HPDE6-E6E7 (cell line): ENCODE measurements around the gene AGBL4.
"Not testable (repeated sequence)": the region's sequence is repeated elsewhere in the genome, so short reads cannot be mapped to it uniquely, and the experiment has no call there.

Experiments used
- DNase-seq: peaks from one replicate; pipeline ENCODE4 v3.0.0; 2011; ENCODE audit warnings: missing footprints; ENCODE audit errors: extremely low spot score

The AGBL4 gene

GRCh38 chr1:49435291-49435690 is 588.5 kb downstream of the AGBL4 start:
- no peak for DNase-seq

GRCh38 chr1:49424782-49425181 is 599.0 kb downstream of the AGBL4 start:
- DNase-seq = no peak

DNA sequence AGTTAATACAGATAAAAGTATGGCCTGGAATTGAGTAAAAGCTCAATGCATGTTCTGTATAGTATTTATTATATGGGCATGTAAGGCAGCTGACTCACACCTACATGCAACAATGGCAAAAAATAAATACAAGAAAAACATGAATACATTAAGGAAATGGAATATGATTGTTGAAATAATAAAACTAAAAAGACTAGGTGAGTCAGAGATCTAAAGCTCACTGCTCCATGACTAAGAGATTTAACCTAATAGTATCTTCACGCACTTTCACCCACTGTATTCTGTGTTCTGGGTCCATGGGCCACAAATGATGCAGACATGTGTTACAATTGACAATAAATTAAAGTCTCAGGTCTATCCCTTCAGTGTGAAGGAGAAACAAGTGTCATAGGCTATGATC is 607.0 kb downstream of the AGBL4 start:
- no peak for DNase-seq

DNA sequence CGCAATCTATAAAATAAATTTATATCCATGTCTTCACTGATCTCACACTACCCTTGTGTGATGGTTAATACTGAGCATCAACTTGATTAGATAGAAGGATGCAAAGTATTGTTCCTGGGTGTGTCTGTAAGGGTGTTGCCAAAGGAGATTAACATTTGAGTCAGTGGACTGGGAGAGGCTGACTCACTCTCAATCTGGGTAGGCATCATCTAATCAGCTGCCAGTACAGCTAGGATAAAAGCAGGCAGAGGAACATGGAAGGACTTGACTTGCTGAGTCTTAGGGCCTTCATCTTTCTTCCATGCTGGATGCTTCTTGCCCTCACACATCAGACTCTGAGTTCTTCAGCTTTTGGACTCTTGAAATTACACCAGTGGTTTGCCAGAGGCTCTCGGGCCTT is 615.4 kb downstream of the AGBL4 start:
- DNase-seq = no peak

- DNase-seq = no peak
These were observed 626.7 kb downstream of the AGBL4 start for GRCh38 chr1:49397086-49397485.

GRCh38 chr1:49394200-49394599 is 629.6 kb downstream of the AGBL4 start:
- no peak for DNase-seq

DNA sequence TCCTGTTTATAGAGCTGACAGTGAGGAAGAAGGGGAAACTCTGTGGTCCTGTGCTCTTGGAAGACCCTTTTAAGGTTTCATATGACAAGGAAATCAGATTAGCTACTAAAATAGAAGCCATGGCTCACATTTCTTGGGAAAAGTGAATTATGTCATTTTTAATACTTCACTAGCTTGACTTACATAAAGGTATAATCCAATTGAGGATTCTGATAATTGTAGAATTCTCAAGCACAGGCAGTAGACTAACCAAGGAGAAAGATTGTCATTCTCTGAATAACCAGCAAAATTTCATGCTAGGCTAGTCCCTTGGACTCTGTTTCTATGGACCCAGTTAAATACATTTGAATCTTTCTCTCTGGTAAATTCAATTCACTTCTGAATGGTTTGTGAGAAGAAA is 634.1 kb downstream of the AGBL4 start:
- DNase-seq = no peak

DNA sequence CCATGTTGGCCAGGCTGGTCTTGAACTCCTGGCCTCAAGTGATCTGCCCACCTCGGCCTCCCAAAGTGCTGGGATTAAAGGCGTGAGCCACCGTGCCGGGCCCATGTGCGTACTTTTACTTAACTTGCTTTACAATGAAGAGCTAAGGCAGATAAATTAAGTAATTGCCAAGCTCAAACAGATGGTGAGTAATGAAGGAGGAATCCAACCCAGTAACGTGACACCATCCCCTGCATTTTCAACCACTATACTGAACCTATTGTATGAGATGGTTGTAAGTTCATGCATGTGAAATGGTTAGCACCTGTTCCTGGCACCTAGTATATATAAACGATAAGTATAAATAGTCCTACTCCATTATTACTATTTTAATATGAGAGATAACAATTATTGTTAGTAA is 659.1 kb downstream of the AGBL4 start:
- no peak for DNase-seq

DNA sequence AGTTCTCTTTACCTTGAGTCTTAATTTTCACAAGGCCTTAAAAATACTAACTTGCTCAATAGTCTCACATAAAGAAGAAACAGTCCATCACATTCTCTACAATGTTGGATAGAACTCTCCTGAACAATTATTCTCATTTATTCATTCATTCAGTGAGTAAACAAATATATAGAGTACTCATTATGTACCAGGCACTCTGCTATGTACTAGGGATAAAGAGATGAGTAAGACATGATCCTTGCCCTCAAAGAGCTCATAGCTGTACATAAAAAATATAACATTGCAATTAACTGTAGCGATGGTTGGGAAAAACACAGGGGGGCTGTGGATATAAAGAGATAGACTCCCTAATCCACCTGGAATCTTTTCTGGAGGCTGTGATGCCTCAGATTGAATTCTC is 660.1 kb downstream of the AGBL4 start:
- no peak for DNase-seq

DNA sequence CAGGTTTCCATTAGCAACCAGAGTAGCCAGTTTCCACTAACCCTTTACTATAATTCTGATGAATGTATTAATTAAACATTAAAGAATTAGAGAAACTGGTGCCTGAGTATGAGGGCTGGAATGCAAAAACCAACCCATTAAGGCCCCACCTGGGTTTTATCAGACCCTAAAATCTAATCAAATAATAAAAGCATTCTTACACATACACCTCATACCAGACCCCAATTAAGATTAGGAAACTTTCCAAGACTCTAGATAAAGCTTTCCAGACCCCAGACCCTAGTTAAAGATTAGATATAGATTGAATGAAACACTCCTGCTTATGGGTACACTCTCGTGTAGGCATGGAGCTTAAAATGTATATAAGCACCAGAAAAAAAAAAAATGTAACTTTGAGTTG is 665.7 kb downstream of the AGBL4 start:
- no peak for DNase-seq

DNA sequence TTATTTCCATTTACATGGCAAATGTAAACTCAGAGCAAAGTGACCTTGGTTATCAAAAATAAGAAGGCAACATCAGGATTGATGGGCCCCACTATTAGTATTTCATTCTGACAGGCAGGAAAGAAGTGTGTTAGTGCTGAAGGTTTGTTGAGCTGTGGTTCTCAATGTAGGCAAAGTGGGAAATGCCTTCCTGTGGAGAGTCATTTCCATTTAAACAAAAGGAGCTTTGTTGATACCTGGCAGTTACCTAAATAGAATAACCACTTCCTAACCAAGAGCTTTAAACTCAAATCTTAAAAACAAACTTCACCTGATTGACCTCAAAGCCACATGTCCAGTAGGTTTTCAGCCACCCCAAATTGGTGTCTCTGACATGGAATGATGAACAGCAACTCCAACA is 667.2 kb downstream of the AGBL4 start:
- no peak for DNase-seq

- DNase-seq = no peak
These were observed 672.0 kb downstream of the AGBL4 start for GRCh38 chr1:49351768-49352167.

DNA sequence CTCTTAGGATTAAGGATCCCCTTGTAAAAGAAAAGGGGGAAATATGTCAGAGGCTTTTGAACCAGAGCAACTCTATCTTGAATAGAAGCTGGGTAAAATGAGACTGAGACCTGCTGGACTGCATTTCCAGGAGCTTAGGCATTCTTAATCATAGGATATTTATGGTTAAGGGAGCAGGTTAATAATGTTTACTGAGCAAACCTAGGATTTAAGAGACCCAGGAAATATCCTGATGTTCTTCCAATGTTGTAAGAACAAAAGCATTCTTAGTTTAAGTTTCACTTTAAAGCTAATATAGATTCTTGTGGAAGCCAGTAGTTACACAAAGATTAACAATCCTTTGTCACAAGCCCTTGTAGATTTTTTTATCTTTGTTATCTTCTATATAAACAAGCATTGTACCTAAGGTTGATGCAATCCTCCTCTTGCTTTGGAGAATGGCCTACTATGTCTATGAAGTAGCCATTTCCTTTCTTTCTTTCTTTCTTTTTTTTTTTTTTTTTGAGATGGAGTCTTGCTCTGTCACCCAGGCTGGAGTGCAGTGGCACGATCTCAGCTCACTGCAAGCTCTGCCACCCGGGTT is 676.9 kb downstream of the AGBL4 start:
- DNase-seq = no peak

GRCh38 chr1:49340576-49340975 is 683.2 kb downstream of the AGBL4 start:
- DNase-seq = no peak

DNA sequence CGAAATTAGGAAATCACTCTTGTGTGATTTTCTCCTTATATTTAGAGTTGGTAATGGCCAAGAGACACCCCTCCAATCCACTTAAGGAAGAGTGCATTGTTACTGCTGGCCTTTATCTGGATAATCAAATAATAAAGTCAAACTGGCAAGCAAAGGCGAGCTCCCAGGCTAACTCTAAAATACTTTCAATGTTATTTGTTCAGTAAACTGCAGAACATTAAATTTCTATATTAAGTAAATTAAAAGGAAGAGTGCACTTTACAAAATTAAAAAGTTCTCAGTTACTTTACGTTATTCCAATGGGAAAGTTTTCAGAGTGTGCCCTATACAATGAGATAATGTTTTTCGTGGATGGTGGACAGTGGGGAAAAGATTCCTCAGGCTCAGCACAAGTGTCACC is 684.7 kb downstream of the AGBL4 start:
- DNase-seq = no peak

DNA sequence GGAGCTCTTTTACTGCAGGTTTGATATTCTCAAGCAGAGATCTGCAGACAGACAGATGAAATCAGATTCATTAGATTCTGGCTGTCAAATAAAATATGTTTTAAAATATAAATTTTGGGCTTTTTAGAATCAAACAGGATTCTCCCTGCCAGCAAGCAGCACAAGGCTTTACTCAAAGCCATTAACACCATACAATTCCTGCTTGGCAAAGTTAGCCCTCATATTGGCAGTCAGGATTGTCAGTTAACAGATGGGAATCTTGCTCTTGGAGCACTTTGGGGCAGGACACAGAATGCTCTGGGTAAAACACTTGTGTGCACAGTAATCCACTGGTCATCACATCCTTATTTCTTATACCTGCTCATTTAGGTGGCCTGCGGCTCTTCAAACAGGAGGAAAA is 686.5 kb downstream of the AGBL4 start:
- no peak for DNase-seq

DNA sequence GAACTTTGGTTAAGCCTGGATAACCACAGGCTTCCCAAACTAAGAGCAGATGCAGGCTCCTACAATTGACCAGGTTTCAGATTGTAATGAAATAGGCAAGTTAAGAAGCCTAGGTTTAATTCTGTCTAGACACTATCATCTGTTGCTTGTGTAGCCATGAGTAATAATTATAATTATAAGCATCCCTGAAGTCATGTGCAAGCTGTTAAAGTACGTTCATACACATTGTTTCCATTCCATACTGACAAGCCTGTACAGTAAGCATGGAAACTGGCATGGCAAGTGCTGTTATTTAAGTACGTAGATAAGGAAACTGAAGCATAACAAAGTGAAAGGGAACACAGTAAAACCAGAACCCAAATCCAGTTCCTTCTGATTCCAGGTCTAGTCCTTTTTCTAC is 689.8 kb downstream of the AGBL4 start:
- DNase-seq = no peak

DNA sequence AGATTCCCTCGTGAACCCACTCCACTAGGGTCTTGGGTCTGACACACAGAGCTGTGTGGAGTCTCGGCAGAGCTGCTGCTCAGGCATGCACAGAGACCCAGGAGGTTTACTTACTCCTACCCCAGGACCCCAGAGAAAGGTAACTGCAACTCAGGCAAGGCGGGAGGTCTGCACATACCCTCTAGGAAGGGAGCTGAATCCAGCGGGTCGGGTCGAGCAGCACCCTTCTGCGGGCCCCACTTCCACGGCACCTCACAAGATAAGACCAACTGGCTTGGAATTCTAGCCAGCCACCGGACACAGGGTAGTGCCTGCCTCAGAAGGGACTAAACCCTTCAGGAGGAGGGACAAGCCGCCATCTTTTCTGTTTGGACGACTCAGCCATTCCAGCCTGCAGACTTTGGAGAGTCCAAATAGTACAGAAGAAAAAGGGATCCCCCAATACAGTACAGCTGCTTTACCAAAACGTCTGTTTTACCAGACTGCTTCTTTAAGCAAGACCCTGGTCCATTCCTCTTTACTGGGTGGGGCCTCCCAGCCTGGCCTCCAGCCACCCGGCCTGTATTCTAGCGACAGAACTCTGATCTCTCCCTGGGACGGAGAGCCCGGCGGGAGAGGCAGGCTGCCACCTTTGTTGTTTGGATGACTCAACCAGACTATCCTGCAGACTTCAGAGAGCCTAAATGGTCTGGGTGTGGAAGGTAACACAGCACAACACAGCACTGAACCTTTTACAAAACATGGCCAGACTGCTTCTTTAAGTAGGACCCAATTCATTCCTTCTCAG is 692.5 kb downstream of the AGBL4 start:
- no peak for DNase-seq

DNA sequence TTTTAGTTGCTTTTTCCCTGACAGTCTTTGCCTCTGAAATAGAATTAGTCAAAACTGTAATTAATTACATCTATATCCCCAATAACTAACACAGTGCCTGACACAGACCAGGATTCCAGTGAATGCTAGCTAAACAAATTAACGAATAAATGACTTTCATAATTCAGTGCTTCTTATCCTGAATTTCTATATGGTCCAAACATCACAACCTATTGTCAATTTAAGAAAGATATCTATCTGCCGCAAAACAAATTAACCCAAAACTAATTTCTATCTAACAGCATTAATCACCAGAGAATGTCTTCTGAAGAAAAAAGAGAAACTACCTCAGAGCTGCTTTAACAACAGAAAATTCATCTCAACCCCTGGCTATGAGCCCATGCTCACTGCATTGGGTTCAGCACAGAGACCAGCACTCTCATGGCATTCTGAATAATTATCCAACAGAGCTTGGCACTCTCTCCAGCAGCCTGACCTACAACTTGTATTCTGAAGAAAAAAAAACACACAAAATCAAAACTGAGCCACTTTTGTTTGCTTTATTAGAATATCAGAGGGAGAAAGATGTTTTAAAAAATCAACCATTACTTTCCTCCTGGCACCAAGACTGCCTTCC is 699.7 kb downstream of the AGBL4 start:
- no peak for DNase-seq

DNA sequence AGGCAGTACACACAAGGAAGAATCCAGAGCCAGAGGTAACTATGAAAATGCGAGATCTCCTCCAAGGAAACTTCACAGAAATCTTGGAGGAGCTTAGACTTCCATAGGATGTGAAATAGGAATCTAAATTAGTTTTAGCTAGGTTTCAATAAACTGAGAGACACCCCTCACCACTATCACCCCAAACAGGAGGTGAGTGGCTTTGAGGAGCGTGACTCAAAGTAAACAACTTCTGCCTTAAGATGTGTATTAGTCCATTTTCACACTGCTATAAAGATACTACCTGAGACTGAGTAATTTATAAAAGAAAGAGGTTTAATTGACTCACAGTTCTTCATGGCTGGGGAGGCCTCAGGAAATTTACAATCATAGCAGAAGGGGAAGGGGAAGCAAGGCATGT is 703.3 kb downstream of the AGBL4 start:
- DNase-seq = not testable (repeated sequence)

GRCh38 chr1:49319426-49319963 is 704.3 kb downstream of the AGBL4 start:
- DNase-seq = no peak

DNA sequence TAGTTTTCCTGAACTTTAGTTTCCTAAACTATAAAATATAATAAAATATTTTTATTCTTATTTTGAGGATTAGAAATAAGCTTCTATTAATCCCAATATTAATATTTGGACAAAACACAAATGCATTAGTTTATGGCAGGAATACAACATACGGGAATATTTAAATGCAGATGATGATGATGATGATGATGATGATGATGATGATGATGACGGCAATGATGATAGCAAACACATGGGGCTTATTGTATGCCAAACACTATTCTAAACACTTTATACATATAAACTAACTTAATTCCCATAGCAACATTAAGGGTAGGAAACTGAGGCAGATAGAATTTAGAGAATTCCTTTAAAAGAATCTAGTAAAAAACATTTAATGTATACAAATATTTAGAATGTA is 705.5 kb downstream of the AGBL4 start:
- DNase-seq = no peak

GRCh38 chr1:49307457-49307856 is 716.3 kb downstream of the AGBL4 start:
- DNase-seq = no peak
